H1 (cell line): Measurements from ENCODE around the gene PPAN. TPM values are rescaled to one million over a fixed set of nuclear protein-coding genes. Genes with fewer than 3 reads are reported as not detected.

ENCODE experiments used
- ATF2 ChIP-seq: IDR thresholded peaks from 2 replicates; pipeline ENCODE4 v1.6.1; 2012; ENCODE audit warnings: low read length, inconsistent platforms
- CBX8 ChIP-seq: fragments of 300-800, 300-1000 bp; sonication (generic); IDR thresholded peaks from 2 replicates; pipeline ENCODE4 v1.7.1; 2016; ENCODE audit warnings: low read depth, low read length, borderline replicate concordance
- CHD7 ChIP-seq: fragments of 300-600 bp; sonication (generic); IDR thresholded peaks from 2 replicates; pipeline ENCODE4 v1.7.1; 2012; ENCODE audit warnings: low read length, moderate library complexity, mild to moderate bottlenecking, inconsistent platforms; ENCODE audit not compliant: insufficient replicate concordance
- EP300 ChIP-seq, 2 experiments: IDR thresholded peaks; 1 replicate in 1 of 2; 2 replicates in 1 of 2; pipeline ENCODE4 v1.6.1; 2011 to 2012; ENCODE audit warnings: low read depth in 2 of 2, low read length in 2 of 2, mild to moderate bottlenecking in 2 of 2, borderline replicate concordance in 1 of 2, inconsistent platforms in 1 of 2, moderate library complexity in 1 of 2
- POLR2A ChIP-seq, 2 experiments: IDR thresholded peaks; 1 replicate in 1 of 2; 2 replicates in 1 of 2; pipeline ENCODE4 v1.6.1; 2011; ENCODE audit warnings: low read depth in 2 of 2, low read length in 2 of 2, mild to moderate bottlenecking in 2 of 2; ENCODE audit errors: control extremely low read depth in 1 of 2
- POLR2AphosphoS5 ChIP-seq: IDR thresholded peaks from 2 replicates; pipeline ENCODE4 v1.6.1; 2011; ENCODE audit warnings: low read depth, low read length
- SIN3A ChIP-seq, 2 experiments: IDR thresholded peaks in 1 of 2; conservative IDR thresholded peaks in 1 of 2; 2 replicates each; pipeline ENCODE4 v1.6.1; 2011 to 2012; ENCODE audit warnings: low read length in 2 of 2, improper control_type of control experiment in 1 of 2, low read depth in 1 of 2, mild to moderate bottlenecking in 1 of 2
- TAF1 ChIP-seq: IDR thresholded peaks from 2 replicates; pipeline ENCODE4 v1.6.1; 2011; ENCODE audit warnings: mild to moderate bottlenecking, low read depth, low read length
- polyA plus RNA-seq, 7 experiments: library from polyadenylated mRNA; depleted of rRNA in 3 of 7; stranded (reverse) in 5 of 7; unstranded in 2 of 7; fragments of >200 nt in 5 of 7; fragments of 200-250 nt in 2 of 7; gene quantifications; 1 replicate in 5 of 7; 2 replicates in 1 of 7; 4 replicates in 1 of 7; pipeline versions ENCODE4 v1.2.1 to v1.2.3, GENCODE V29; 2011 to 2013; ENCODE audit warnings: missing spikeins in 2 of 7, mixed read lengths in 2 of 7
- total RNA-seq: library from RNA; stranded (reverse); fragmentation: NEBNext Ultra II Directional; extraction: Animal tissue kit (Norgen Biotek cat#: 25700); gene quantifications from 2 replicates; pipeline ENCODE4 v1.2.1, GENCODE V29; 2021

Gene PPAN
- total and polyA plus RNA-seq, 2 of the 8 experiments (the other 6 are each of a cell fraction or from before 2014, with no cell fraction given): 48.8 to 74.4 TPM

- TF ChIP-seq CHD7 (no peak), EP300 (IDR thresholded peaks at IDR 0.05; ENCODE audit: borderline replicate concordance in 1 of 2, low read depth in 2 of 2, low read length in 2 of 2) (no peak), POLR2A (IDR thresholded peaks at IDR 0.05; ENCODE audit: control extremely low read depth in 1 of 2, low read depth in 2 of 2, low read length in 2 of 2) (peak in 1 of 2 experiments; percentile 2; a peak in 1 of 3 replicates), POLR2AphosphoS5 (peak; percentile 22; the same call in 1 of the 2 replicates), SIN3A (conservative IDR thresholded peaks at IDR 0.05 in 1 of 2, IDR thresholded peaks at IDR 0.05 in 1 of 2; ENCODE audit: low read depth in 1 of 2, low read length in 2 of 2) (no peak), CBX8 (no peak), TAF1 (0 out of 2 replicates have a peak, but pooled peaks have one; percentile 8), ATF2 (0 out of 2 replicates have a peak, but pooled peaks have one; percentile 8)
These were observed 7.9 kb downstream of the PPAN start (continued) for GRCh38 chr19:10113964-10114650.
